ENCODE results near the gene TTF2. TPM values are rescaled to one million over a fixed set of nuclear protein-coding genes. Genes with fewer than 3 reads are reported as not detected.

Gene TTF2
- 100 to 1,000 TPM; 113 to 122 TPM for total RNA-seq

DNA sequence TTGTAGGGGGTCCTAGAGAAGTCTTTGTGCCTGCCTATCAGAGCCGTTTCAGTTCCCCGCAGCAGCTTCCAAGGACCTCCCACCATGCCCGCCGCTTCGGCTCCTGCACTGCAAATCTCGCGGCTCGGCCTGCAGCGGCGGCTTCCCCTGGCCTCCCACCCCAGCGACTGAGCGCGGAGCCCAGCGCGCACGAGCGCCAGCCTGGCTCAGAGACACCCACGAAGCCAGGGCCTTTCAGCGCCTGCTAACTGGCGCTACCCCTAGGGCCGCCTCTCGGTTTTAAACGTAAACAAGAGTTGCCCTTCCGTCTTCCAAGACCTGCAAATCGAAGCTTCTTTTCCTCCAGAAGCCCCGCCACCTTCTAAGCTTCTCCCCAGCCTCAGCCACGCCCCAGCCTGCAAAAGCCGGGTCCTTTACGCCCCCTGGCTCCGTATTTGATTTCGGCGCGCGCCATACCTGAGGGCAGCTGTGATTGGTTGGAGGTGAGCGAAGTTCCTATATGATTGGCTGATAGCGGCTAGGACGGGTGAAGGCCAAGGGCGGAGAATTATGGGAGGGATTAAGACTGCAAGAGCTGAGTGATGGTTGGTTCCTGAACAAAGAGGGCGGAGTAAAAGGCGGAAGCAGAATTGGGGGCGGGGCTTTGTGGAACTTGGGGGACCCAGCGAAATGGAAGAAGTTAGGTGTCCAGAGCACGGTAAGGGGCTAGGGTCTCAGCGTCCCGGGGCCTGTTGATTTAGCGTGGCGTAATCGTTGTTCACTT is at the start of gene TTF2:
TTF2 (plus strand) TSS at position 649 of the 763 bp plus-strand sequence; CDS start at position 670, 21 bp downstream.
- H3K27ac Mint-ChIP-seq = no peak within 1 kb of the TSS
- H3K27me3 Mint-ChIP-seq (ENCODE audit: low read depth) = no peaks in the 10 kb centered on the region
- CTCF ChIA-PET = interaction anchor here (0.6 to 3.6 kb wide), 26 partner anchors 10 to 335 kb away, joined by 3 to 15 read pairs (median 4); partner anchors contain the start of gene CD2
- H3K4me1 Mint-ChIP-seq (ENCODE audit: low read depth) = peaks cover 41% of the 10 kb centered on the region
- no peaks in the 10 kb centered on the region for H3K9me3 Mint-ChIP-seq
- H3K4me3 Mint-ChIP-seq = no peak within 1 kb of the TSS
- intact Hi-C loops (cut with micrococcal nuclease) = loop anchor here (1.0 to 10.0 kb wide), 23 partner anchors 11 to 908 kb away; partner anchors contain the start of genes CD2, GDAP2, TENT5C and WDR3
- DNase-seq = peak; percentile 98
- H3K36me3 Mint-ChIP-seq (ENCODE audit: low read depth) = peaks cover 33% of the 10 kb centered on the region

DNA sequence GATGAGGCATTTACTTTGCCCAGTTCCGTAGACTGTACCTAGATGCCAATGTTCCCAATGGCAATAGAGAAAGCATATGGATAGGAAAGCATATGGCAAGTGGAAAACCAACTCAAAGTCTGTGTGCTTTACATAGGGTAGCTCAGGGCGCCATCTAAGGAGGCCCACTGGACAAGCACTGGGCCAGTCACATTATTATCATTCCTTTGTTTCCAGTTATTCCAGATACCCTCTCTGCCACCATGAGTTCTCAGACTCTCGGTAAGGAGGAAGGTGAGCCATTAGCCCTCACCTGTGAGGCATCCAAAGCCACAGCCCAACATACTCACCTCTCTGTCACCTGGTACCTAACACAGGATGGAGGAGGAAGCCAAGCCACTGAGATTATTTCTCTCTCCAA is 48.8 kb upstream of the TTF2 start:
- Mint-ChIP-seq H3K4me3 (no peak overlapping the region), H3K9me3 (no peaks in the 10 kb centered on the region), H3K36me3 (ENCODE audit: low read depth) (no peaks in the 10 kb centered on the region), H3K27me3 (ENCODE audit: low read depth) (no peaks in the 10 kb centered on the region), H3K27ac (no peak overlapping the region), H3K4me1 (ENCODE audit: low read depth) (peaks cover 55% of the 10 kb centered on the region)
- no peak for DNase-seq
- CTCF ChIA-PET = interaction anchor here (0.6 kb wide), 1 partner anchor 273 kb away, joined by 3 read pairs; no protein-coding TSS in a partner anchor
- intact Hi-C loops (cut with micrococcal nuclease) = no loop called here

DNA sequence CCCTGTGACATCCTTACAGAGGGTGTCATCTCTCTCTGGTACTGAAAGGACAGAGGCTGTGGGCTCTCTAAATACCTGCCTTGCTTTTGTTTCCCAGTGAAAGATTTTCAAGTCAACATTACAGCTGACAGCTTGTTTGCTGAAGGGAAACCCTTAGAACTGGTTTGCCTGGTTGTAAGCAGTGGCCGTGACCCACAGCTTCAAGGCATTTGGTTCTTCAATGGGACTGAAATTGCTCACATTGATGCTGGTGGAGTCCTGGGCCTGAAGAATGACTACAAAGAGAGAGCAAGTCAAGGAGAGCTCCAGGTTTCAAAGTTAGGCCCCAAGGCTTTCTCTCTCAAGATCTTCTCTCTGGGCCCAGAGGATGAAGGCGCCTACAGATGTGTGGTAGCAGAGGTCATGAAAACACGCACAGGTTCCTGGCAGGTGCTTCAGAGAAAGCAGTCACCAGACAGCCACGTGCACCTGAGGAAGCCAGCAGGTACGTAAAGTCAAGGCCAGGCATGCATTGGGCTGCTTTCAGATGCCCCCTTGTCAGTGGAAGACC is 46.7 kb upstream of the TTF2 start:
- Mint-ChIP-seq H3K27me3 (ENCODE audit: low read depth) (no peaks in the 10 kb centered on the region), H3K36me3 (ENCODE audit: low read depth) (no peaks in the 10 kb centered on the region), H3K4me3 (no peak overlapping the region), H3K4me1 (ENCODE audit: low read depth) (peaks cover 51% of the 10 kb centered on the region), H3K9me3 (no peaks in the 10 kb centered on the region), H3K27ac (no peak overlapping the region)
- intact Hi-C loops (cut with micrococcal nuclease) = loop anchor here (1.0 kb wide), 1 partner anchor 8 kb away; no protein-coding TSS in a partner anchor
- no peak for DNase-seq
- CTCF ChIA-PET = interaction anchor here (1.0 kb wide), 1 partner anchor 9 kb away, joined by 3 read pairs; no protein-coding TSS in a partner anchor

DNA sequence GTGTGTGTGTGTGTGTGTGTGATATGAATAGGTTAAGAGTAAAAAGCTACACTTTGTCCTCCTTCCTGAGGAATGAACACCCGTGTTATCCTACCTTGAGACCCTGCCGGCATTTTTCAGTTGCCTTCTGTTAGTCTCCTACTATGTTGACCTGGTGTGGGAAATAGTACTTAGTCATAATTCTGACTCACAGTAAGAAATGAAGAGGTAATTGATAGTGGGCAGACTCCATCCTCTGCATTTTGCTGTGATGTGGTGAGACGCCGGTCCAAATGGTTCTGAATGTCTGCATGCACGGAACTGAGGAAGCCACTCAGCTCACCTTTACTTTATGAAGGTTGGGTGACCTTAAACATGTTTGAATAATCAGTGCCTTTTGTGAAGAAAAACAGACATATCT is 45.9 kb upstream of the TTF2 start:
- DNase-seq = no peak
- H3K36me3 Mint-ChIP-seq (ENCODE audit: low read depth) = no peaks in the 10 kb centered on the region
- no peaks in the 10 kb centered on the region for H3K9me3 Mint-ChIP-seq
- peaks cover 43% of the 10 kb centered on the region for H3K4me1 Mint-ChIP-seq (ENCODE audit: low read depth)
- intact Hi-C loops (cut with micrococcal nuclease) = no loop called here
- H3K4me3 Mint-ChIP-seq = no peak overlapping the region
- no peak overlapping the region for H3K27ac Mint-ChIP-seq
- H3K27me3 Mint-ChIP-seq (ENCODE audit: low read depth) = no peaks in the 10 kb centered on the region
- CTCF ChIA-PET = no interaction called here

DNA sequence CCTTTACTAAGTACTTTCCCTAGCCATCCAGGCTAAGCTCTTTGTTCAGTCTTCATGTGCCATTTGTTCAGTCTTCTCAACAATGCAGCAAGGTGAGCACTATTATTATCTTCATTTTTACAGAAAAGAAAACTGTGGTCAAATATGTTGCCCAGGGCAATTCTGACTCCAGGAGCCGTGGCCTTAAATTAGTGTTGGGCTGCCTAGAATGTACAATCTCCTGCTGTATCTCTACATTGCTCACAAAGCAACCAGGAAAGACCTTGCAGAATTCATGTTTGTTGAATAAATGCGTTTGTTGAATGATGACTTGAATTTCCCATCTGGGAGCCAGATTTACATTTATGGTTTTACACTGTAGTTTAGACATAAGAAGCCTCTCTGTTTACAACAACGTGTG is 44.4 kb upstream of the TTF2 start:
- no peak for DNase-seq
- peaks cover 32% of the 10 kb centered on the region for H3K4me1 Mint-ChIP-seq (ENCODE audit: low read depth)
- H3K27ac Mint-ChIP-seq = no peak overlapping the region
- no peaks in the 10 kb centered on the region for H3K27me3 Mint-ChIP-seq (ENCODE audit: low read depth)
- H3K36me3 Mint-ChIP-seq (ENCODE audit: low read depth) = no peaks in the 10 kb centered on the region
- intact Hi-C loops (cut with micrococcal nuclease) = no loop called here
- no peaks in the 10 kb centered on the region for H3K9me3 Mint-ChIP-seq
- H3K4me3 Mint-ChIP-seq = no peak overlapping the region
- CTCF ChIA-PET = interaction anchor here (2.0 kb wide), 1 partner anchor 12 kb away, joined by 6 read pairs; no protein-coding TSS in a partner anchor

DNA sequence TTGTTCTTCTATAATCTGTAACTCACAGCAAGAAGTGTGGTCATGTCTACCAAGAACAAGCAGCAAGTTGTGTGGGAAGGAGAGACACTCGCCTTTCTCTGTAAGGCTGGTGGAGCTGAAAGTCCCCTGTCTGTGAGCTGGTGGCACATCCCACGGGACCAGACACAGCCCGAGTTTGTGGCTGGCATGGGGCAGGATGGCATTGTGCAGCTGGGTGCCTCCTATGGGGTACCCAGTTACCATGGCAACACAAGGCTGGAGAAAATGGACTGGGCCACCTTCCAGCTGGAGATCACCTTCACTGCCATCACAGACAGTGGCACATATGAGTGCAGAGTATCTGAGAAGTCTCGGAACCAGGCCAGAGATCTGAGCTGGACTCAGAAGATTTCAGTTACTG is 43.1 kb upstream of the TTF2 start:
- CTCF ChIA-PET = interaction anchor here (1.1 to 2.0 kb wide), 3 partner anchors 13 to 31 kb away, joined by 3 to 6 read pairs (median 3); no protein-coding TSS in a partner anchor
- DNase-seq = no peak
- Mint-ChIP-seq H3K9me3 (no peaks in the 10 kb centered on the region), H3K4me1 (ENCODE audit: low read depth) (peaks cover 32% of the 10 kb centered on the region), H3K27ac (no peak overlapping the region), H3K36me3 (ENCODE audit: low read depth) (no peaks in the 10 kb centered on the region), H3K27me3 (ENCODE audit: low read depth) (no peaks in the 10 kb centered on the region), H3K4me3 (no peak overlapping the region)
- intact Hi-C loops (cut with micrococcal nuclease) = no loop called here

DNA sequence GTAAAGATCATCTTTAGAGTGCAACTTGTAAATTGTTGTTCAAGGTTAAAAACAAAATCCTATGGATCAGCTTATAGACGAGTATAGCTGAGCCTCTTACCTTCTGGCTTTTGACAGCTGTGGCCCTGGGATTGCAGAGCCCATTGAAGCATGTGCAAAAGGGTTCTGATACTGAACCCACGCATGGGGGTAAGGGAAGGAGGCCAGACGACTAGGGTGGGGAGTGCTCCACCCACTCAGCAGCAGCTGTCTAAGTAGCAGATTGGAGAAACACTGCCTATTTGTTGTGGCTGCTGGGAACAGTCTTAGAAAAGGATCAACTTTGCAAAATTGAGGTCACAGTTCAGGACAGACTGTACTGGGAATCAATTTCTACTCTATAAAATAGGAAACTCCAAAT is 42.5 kb upstream of the TTF2 start:
- Mint-ChIP-seq H3K27ac (no peak overlapping the region), H3K36me3 (ENCODE audit: low read depth) (no peaks in the 10 kb centered on the region), H3K4me3 (no peak overlapping the region), H3K4me1 (ENCODE audit: low read depth) (peaks cover 32% of the 10 kb centered on the region), H3K27me3 (ENCODE audit: low read depth) (no peaks in the 10 kb centered on the region), H3K9me3 (no peaks in the 10 kb centered on the region)
- CTCF ChIA-PET = interaction anchor here (1.1 to 1.3 kb wide), 2 partner anchors 15 to 32 kb away, joined by 3 read pairs; no protein-coding TSS in a partner anchor
- DNase-seq = no peak
- intact Hi-C loops (cut with micrococcal nuclease) = no loop called here

DNA sequence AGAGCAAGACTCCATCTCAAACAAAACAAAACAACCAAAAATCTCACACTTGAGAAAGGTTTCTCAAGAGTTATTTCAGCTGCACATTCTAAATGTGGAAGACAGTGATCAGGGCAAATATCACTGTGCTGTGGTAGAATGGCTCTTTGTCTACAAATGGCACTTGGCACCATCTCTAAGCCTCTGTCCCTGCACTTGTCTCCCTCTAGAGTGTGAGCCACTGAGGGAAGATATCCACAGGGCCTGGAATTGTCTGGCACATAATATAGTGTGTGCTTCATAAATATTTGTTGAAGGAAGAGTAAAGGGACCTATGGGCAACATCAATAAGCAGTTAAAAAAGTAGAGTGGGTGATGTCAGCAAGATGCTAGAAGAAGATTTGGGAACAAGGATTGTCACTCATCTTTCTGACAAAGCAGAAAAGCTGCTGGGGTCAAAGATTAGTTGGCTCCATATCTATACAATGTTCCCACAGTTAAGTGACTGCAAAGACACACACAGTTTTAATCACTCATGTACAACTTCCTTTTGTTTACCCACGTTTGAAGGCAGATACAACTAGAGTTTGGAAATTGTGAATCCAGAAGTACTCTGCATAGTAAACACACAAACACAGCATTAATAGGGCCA is 39.5 kb upstream of the TTF2 start:
- no peak overlapping the region for H3K27ac Mint-ChIP-seq
- H3K27me3 Mint-ChIP-seq (ENCODE audit: low read depth) = no peaks in the 10 kb centered on the region
- H3K4me1 Mint-ChIP-seq (ENCODE audit: low read depth) = peaks cover 13% of the 10 kb centered on the region
- no peaks in the 10 kb centered on the region for H3K9me3 Mint-ChIP-seq
- H3K36me3 Mint-ChIP-seq (ENCODE audit: low read depth) = no peaks in the 10 kb centered on the region
- no peak for DNase-seq
- CTCF ChIA-PET = no interaction called here
- H3K4me3 Mint-ChIP-seq = no peak overlapping the region
- intact Hi-C loops (cut with micrococcal nuclease) = no loop called here

DNA sequence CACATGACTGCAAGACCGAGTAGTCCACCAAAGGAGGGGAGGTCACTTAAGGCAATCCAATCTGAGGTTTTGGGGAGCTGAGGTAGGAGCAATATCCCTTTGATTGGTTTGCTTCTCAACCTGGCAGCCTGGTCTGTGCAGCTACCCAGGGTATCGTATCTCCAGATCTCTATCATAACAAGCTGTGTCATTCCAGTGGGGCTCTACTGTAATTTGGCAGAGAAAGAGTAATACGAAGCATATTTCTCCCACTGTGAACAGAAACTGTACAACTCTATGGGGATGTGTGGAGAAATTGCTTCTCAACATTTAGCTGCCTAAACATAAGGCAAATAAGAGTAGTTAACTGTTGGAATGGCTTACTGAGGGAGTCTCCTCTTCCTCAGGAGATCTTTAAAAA is 38.0 kb upstream of the TTF2 start:
- intact Hi-C loops (cut with micrococcal nuclease) = no loop called here
- Mint-ChIP-seq H3K4me3 (no peak overlapping the region), H3K4me1 (ENCODE audit: low read depth) (peaks cover 7% of the 10 kb centered on the region)

DNA sequence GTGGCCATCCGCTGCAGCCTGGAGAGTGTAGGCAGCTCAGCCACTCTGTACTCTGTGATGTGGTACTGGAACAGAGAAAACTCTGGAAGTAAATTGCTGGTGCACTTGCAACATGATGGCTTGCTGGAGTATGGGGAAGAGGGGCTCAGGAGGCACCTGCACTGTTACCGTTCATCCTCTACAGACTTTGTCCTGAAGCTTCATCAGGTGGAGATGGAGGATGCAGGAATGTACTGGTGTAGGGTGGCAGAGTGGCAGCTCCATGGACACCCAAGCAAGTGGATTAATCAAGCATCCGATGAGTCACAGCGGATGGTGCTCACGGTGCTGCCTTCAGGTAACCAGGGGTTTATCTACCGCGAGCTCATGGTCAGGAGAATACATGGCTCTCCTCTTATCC is 34.6 kb upstream of the TTF2 start:
- DNase-seq = no peak
- Mint-ChIP-seq H3K4me1 (ENCODE audit: low read depth) (peaks cover 7% of the 10 kb centered on the region), H3K4me3 (no peak overlapping the region), H3K27ac (no peak overlapping the region), H3K9me3 (no peaks in the 10 kb centered on the region), H3K36me3 (ENCODE audit: low read depth) (no peaks in the 10 kb centered on the region), H3K27me3 (ENCODE audit: low read depth) (no peaks in the 10 kb centered on the region)
- intact Hi-C loops (cut with micrococcal nuclease) = no loop called here
- CTCF ChIA-PET = interaction anchor here (1.1 to 1.2 kb wide), 2 partner anchors 39 to 144 kb away, joined by 3 read pairs; no protein-coding TSS in a partner anchor

More for the DNA sequence above, 38.0 kb upstream of the TTF2 start:
- Mint-ChIP-seq H3K9me3 (no peaks in the 10 kb centered on the region), H3K36me3 (ENCODE audit: low read depth) (no peaks in the 10 kb centered on the region), H3K27ac (no peak overlapping the region), H3K27me3 (ENCODE audit: low read depth) (no peaks in the 10 kb centered on the region)
- CTCF ChIA-PET = no interaction called here
- DNase-seq = no peak

DNA sequence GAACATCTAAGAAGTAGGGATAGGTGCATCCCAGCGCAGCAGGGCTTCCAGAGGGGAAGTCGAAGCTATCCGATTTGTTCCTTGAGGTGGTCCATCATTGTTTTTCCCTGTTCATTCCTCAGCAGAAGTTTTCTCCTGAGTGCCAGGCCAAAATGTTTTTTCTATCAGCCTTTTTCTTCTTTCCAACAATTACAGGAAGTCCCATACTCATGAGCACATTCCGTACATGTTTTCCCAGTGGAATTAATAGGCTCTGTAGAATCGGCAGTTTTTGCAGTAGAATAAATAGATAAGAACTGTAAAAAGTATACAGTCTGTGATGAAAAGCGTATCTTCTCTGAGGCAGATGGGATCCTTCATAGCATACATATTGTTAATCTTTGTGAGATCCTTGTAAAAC is 33.8 kb upstream of the TTF2 start:
- Mint-ChIP-seq H3K27me3 (ENCODE audit: low read depth) (no peaks in the 10 kb centered on the region), H3K27ac (no peak overlapping the region), H3K4me1 (ENCODE audit: low read depth) (peaks cover 11% of the 10 kb centered on the region), H3K36me3 (ENCODE audit: low read depth) (no peaks in the 10 kb centered on the region), H3K4me3 (no peak overlapping the region), H3K9me3 (no peaks in the 10 kb centered on the region)
- intact Hi-C loops (cut with micrococcal nuclease) = no loop called here
- DNase-seq = no peak
- CTCF ChIA-PET = interaction anchor here (1.1 kb wide), 1 partner anchor 144 kb away, joined by 3 read pairs; no protein-coding TSS in a partner anchor

DNA sequence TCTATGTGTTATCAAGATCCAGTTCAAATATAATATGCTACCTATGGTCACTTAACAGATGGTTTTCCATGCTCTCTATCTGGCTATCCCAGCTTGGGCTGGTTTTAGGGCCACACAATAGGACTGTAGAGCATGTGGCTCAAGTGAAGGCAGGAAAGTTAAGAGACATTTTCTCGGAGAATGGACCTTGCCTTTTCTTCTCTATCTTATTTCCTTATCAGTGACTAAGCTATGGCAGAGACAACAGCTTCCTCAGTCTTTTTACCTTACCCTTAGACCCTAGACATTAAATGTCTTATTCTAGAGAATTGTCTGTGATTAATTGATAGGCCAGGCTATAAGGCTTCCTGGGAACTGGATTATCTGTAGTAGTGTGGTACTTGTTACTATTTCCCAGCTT is 30.4 kb upstream of the TTF2 start:
- no peak for DNase-seq
- H3K27ac Mint-ChIP-seq = no peak overlapping the region
- intact Hi-C loops (cut with micrococcal nuclease) = no loop called here
- no peak overlapping the region for H3K4me3 Mint-ChIP-seq
- CTCF ChIA-PET = interaction anchor here (1.1 kb wide), 1 partner anchor 26 kb away, joined by 3 read pairs; no protein-coding TSS in a partner anchor
- no peaks in the 10 kb centered on the region for H3K27me3 Mint-ChIP-seq (ENCODE audit: low read depth)
- H3K36me3 Mint-ChIP-seq (ENCODE audit: low read depth) = no peaks in the 10 kb centered on the region
- no peaks in the 10 kb centered on the region for H3K9me3 Mint-ChIP-seq
- H3K4me1 Mint-ChIP-seq (ENCODE audit: low read depth) = peaks cover 17% of the 10 kb centered on the region
